HUES48 (cell line): Measurements from ENCODE around the gene NDUFB5.

Source experiments
- H3K27ac ChIP-seq: one replicate; pipeline ENCODE4 v1.7.0; 2013; ENCODE audit warnings: low read depth, low read length, inconsistent platforms
- H3K27me3 ChIP-seq: 2 replicates; pipeline ENCODE4 v1.6.1; 2013; ENCODE audit warnings: mild to moderate bottlenecking, low read length; ENCODE audit not compliant: control insufficient read depth, insufficient read depth
- H3K36me3 ChIP-seq: 2 replicates; pipeline ENCODE4 v1.6.1; 2013; ENCODE audit warnings: low read length; ENCODE audit not compliant: control insufficient read depth, insufficient read depth
- H3K4me1 ChIP-seq: 2 replicates; pipeline ENCODE4 v1.6.1; 2013; ENCODE audit warnings: mild to moderate bottlenecking, low read length; ENCODE audit not compliant: control insufficient read depth, insufficient read depth
- H3K4me3 ChIP-seq: 2 replicates; pipeline ENCODE4 v1.5.1; 2013; ENCODE audit warnings: mild to moderate bottlenecking, low read depth, low read length
- H3K9ac ChIP-seq: 2 replicates; pipeline ENCODE4 v1.6.1; 2013; ENCODE audit warnings: mild to moderate bottlenecking, low read depth, low read length, moderate library complexity
- H3K9me3 ChIP-seq: 2 replicates; pipeline ENCODE4 v1.6.1; 2013; ENCODE audit warnings: low read length; ENCODE audit not compliant: control insufficient read depth, insufficient read depth

NDUFB5 gene

GRCh38 chr3:179604321-179605078 lies at the start of gene NDUFB5, which contains the start of gene MRPL47:
Gene NDUFB5 (plus strand): TSS chr3:179604794. CDS start chr3:179604816, 22 bp downstream.
Gene MRPL47 (minus strand): TSS chr3:179604638. CDS start chr3:179604624, 14 bp downstream.
- Histone ChIP-seq H3K4me1 (no peaks in the 10 kb centered on the region; the same call in 1 of the 2 replicates), H3K9me3 (no peaks in the 10 kb centered on the region), H3K9ac (peak within 1 kb of the TSS; percentile 92), H3K27ac (peak within 1 kb of the TSS; percentile 93), H3K27me3 (no peaks in the 10 kb centered on the region), H3K4me3 (peak within 1 kb of the TSS; percentile 81), H3K36me3 (peaks cover 46% of the 10 kb centered on the region)

GRCh38 chr3:179558742-179559364 lies 45.7 kb upstream of the NDUFB5 start:
- no peak overlapping the region for H3K4me3 ChIP-seq
- no peaks in the 10 kb centered on the region for H3K9me3 ChIP-seq
- H3K36me3 ChIP-seq, result no peaks in the 10 kb centered on the region

GRCh38 chr3:179560791-179561190 lies 43.8 kb upstream of the NDUFB5 start:
- Histone ChIP-seq H3K27me3 (no peaks in the 10 kb centered on the region), H3K4me3 (no peak overlapping the region), H3K4me1 (peaks cover 5% of the 10 kb centered on the region), H3K9me3 (no peaks in the 10 kb centered on the region), H3K27ac (no peak overlapping the region), H3K36me3 (no peaks in the 10 kb centered on the region), H3K9ac (no peak overlapping the region)

More at GRCh38 chr3:179558742-179559364, 45.7 kb upstream of the NDUFB5 start:
- H3K27ac ChIP-seq, result no peak overlapping the region
- H3K4me1 ChIP-seq, result peaks cover under 1% of the 10 kb centered on the region; the same call in 1 of the 2 replicates
- no peak overlapping the region for H3K9ac ChIP-seq
- no peaks in the 10 kb centered on the region for H3K27me3 ChIP-seq

GRCh38 chr3:179562591-179563270 lies 41.9 kb upstream of the NDUFB5 start, which contains the start of gene ACTL6A:
Gene ACTL6A (plus strand): TSS chr3:179562926. CDS start chr3:179563093, 167 bp downstream.
- Histone ChIP-seq H3K4me1 (peaks cover 5% of the 10 kb centered on the region), H3K9ac (peak within 1 kb of the TSS; percentile 95), H3K36me3 (no peaks in the 10 kb centered on the region), H3K4me3 (peak within 1 kb of the TSS; percentile 85), H3K27ac (peak within 1 kb of the TSS; percentile 100), H3K9me3 (no peaks in the 10 kb centered on the region), H3K27me3 (no peaks in the 10 kb centered on the region)

- Histone ChIP-seq H3K9ac (peak overlapping the region; percentile 65), H3K27ac (peak overlapping the region; percentile 100), H3K4me1 (peaks cover 5% of the 10 kb centered on the region)
These were observed 41.3 kb upstream of the NDUFB5 start for GRCh38 chr3:179563271-179563783.

GRCh38 chr3:179565496-179565895 lies 39.1 kb upstream of the NDUFB5 start:
- Histone ChIP-seq H3K36me3 (peaks cover 7% of the 10 kb centered on the region), H3K27ac (no peak overlapping the region), H3K4me1 (peaks cover 5% of the 10 kb centered on the region), H3K9ac (no peak overlapping the region), H3K9me3 (no peaks in the 10 kb centered on the region), H3K4me3 (no peak overlapping the region), H3K27me3 (no peaks in the 10 kb centered on the region)

More at GRCh38 chr3:179563271-179563783, 41.3 kb upstream of the NDUFB5 start:
- Histone ChIP-seq H3K4me3 (peak overlapping the region; percentile 85), H3K36me3 (no peaks in the 10 kb centered on the region), H3K27me3 (no peaks in the 10 kb centered on the region), H3K9me3 (no peaks in the 10 kb centered on the region)

- peaks cover 94% of the 10 kb centered on the region for H3K36me3 ChIP-seq
- no peaks in the 10 kb centered on the region for H3K27me3 ChIP-seq
- H3K9ac ChIP-seq, result no peak overlapping the region
- H3K9me3 ChIP-seq, result no peaks in the 10 kb centered on the region
- H3K4me1 ChIP-seq, result no peaks in the 10 kb centered on the region
- no peak overlapping the region for H3K27ac ChIP-seq
- no peak overlapping the region for H3K4me3 ChIP-seq
These were observed 23.6 kb upstream of the NDUFB5 start for GRCh38 chr3:179580992-179581391.

GRCh38 chr3:179589143-179589542 lies 15.5 kb upstream of the NDUFB5 start:
- Histone ChIP-seq H3K4me1 (no peaks in the 10 kb centered on the region), H3K9ac (no peak overlapping the region), H3K27me3 (no peaks in the 10 kb centered on the region), H3K36me3 (peaks cover 99% of the 10 kb centered on the region), H3K27ac (no peak overlapping the region), H3K4me3 (no peak overlapping the region), H3K9me3 (no peaks in the 10 kb centered on the region)

- H3K27ac ChIP-seq, result no peak overlapping the region
- no peaks in the 10 kb centered on the region for H3K9me3 ChIP-seq
- H3K9ac ChIP-seq, result no peak overlapping the region
- H3K27me3 ChIP-seq, result no peaks in the 10 kb centered on the region
- no peaks in the 10 kb centered on the region for H3K4me1 ChIP-seq
- H3K4me3 ChIP-seq, result no peak overlapping the region
- H3K36me3 ChIP-seq, result peaks cover 97% of the 10 kb centered on the region
These were observed 13.9 kb upstream of the NDUFB5 start for GRCh38 chr3:179590669-179591068.

GRCh38 chr3:179591313-179591712 lies 13.3 kb upstream of the NDUFB5 start:
- peaks cover 97% of the 10 kb centered on the region for H3K36me3 ChIP-seq
- H3K27me3 ChIP-seq, result no peaks in the 10 kb centered on the region
- no peaks in the 10 kb centered on the region for H3K9me3 ChIP-seq
- no peak overlapping the region for H3K4me3 ChIP-seq
- H3K4me1 ChIP-seq, result no peaks in the 10 kb centered on the region
- no peak overlapping the region for H3K27ac ChIP-seq
- no peak overlapping the region for H3K9ac ChIP-seq
